ENCODE data around the gene CABYR.

- no peak for TF ChIP-seq GATA2 (IDR thresholded peaks at IDR 0.05; ENCODE audit: low read depth, low read length)
- no peak for TF ChIP-seq GATA3 (IDR thresholded peaks at IDR 0.05; ENCODE audit: low read depth, low read length)
These were observed 11.1 kb upstream of the CABYR start for GRCh38 chr18:24127735-24128134.

All from SH-SY5Y (cell line).